CD4-positive, CD25-positive, alpha-beta regulatory T cell (primary cell): ENCODE results near the gene PPARD. TPM values are rescaled to one million over a fixed set of nuclear protein-coding genes. Genes with fewer than 3 reads are reported as not detected.

ENCODE experiments used
- ATAC-seq, 2 donors: fragments of 150-1000 bp; cut with Tn5 transposase; one replicate each; pipeline ENCODE4 v1.10.0; 2021; ENCODE audit warnings: low read depth in 2 of 2, moderate number of reproducible peaks in 2 of 2, moderate library complexity in 1 of 2
- DNase-seq, 3 donors: peaks; one replicate each; pipeline versions ENCODE4 v3.0.0 to v3.0.0-alpha.2; 2012 to 2022; ENCODE audit warnings: mixed read lengths in 1 of 3
- H3K27ac ChIP-seq: one replicate; pipeline ENCODE4 v1.7.0; 2013; ENCODE audit warnings: mild to moderate bottlenecking, low read length; ENCODE audit not compliant: insufficient read depth, poor library complexity, severe bottlenecking
- H3K27me3 ChIP-seq: one replicate; pipeline ENCODE4 v1.7.0; 2013; ENCODE audit warnings: low read length; ENCODE audit not compliant: control insufficient read depth, insufficient read depth
- H3K36me3 ChIP-seq: one replicate; pipeline ENCODE4 v1.7.0; 2013; ENCODE audit warnings: mild to moderate bottlenecking, low read length, moderate library complexity; ENCODE audit not compliant: control insufficient read depth, insufficient read depth
- H3K4me1 ChIP-seq: 2 replicates; pipeline ENCODE4 v1.7.0; 2013; ENCODE audit warnings: mild to moderate bottlenecking, low read length; ENCODE audit not compliant: insufficient read depth, control insufficient read depth, poor library complexity, severe bottlenecking
- H3K4me3 ChIP-seq: one replicate; pipeline ENCODE4 v1.7.0; 2013; ENCODE audit warnings: low read depth, mild to moderate bottlenecking, low read length, moderate library complexity
- H3K9me3 ChIP-seq, 2 experiments: 1 replicate in 1 of 2; 2 replicates in 1 of 2; pipeline ENCODE4 v1.7.0; 2013; ENCODE audit warnings: low read length in 2 of 2, mild to moderate bottlenecking in 1 of 2, moderate library complexity in 1 of 2; ENCODE audit not compliant: control insufficient read depth in 2 of 2
- H3K27ac Mint-ChIP-seq, 3 donors: one replicate each; pipeline ENCODE4 v1.8.0; 2020 to 2022; ENCODE audit warnings: mild to moderate bottlenecking in 3 of 3, mixed read lengths in 3 of 3, moderate library complexity in 2 of 3
- H3K27me3 Mint-ChIP-seq: one replicate; pipeline ENCODE4 v1.8.0; 2022; ENCODE audit warnings: mild to moderate bottlenecking, mixed read lengths
- H3K36me3 Mint-ChIP-seq: one replicate; pipeline ENCODE4 v1.8.0; 2020; ENCODE audit warnings: mixed read lengths
- H3K4me1 Mint-ChIP-seq, 4 donors: one replicate each; pipeline ENCODE4 v1.8.0; 2020 to 2022; ENCODE audit warnings: mixed read lengths in 4 of 4, mild to moderate bottlenecking in 1 of 4
- H3K4me3 Mint-ChIP-seq, 4 donors: one replicate each; pipeline ENCODE4 v1.8.0; 2020 to 2022; ENCODE audit warnings: mild to moderate bottlenecking in 4 of 4, mixed read lengths in 4 of 4, moderate library complexity in 3 of 4
- H3K9me3 Mint-ChIP-seq, 7 donors: one replicate each; pipeline ENCODE4 v1.8.0; 2020 to 2022; ENCODE audit warnings: mixed read lengths in 7 of 7, mild to moderate bottlenecking in 3 of 7, moderate library complexity in 2 of 7
- polyA plus RNA-seq, 4 donors: library from polyadenylated mRNA; unstranded; fragments of 300-500 nt; fragmentation: Illumina TruSeq; gene quantifications; one replicate each; pipeline ENCODE4 v1.2.3, GENCODE V29; 2021
- total RNA-seq: library from RNA; stranded (reverse); gene quantifications from one replicate; pipeline ENCODE4 v1.2.3, GENCODE V29; 2022

The PPARD gene
- total and polyA plus RNA-seq, 5 donors from 2014 or later = 3.8 to 37.3 (median 5.9) TPM

DNA sequence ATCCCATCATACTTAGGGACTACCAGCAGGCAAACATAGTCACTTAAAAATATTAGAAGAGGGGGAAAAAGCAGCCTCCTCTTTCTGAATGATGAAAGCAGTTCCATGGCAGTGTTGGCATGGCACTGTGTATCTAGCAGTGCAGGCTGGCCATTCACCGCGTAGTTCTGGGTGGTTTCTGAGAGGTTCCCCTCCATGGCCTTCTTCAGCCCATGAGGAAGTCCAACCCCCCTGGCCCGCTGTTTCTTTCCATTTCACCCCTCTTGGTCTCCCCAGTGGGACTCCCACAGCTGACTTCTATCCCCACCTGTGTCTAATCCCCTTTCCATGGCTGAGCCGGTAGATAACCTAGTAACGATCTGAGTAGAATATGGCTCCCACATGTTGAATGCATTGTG lies 17.0 kb downstream of the PPARD start:
- Mint-ChIP-seq H3K4me3 (no peak overlapping the region), H3K4me1 (peaks cover 27 to 62% (median 41%) of the 10 kb centered on the region in 4 donors), H3K36me3 (peaks cover 37% of the 10 kb centered on the region), H3K27me3 (no peaks in the 10 kb centered on the region), H3K9me3 (no peaks in the 10 kb centered on the region), H3K27ac (peak overlapping the region in 2 of 3 donors; percentile 52 to 69)
- Histone ChIP-seq H3K9me3 (no peaks in the 10 kb centered on the region), H3K4me3 (no peak overlapping the region), H3K4me1 (no peaks in the 10 kb centered on the region), H3K27ac (no peak overlapping the region), H3K27me3 (no peaks in the 10 kb centered on the region), H3K36me3 (peaks cover 33% of the 10 kb centered on the region)
- DNase-seq (no peak), ATAC-seq (no peak)

DNA sequence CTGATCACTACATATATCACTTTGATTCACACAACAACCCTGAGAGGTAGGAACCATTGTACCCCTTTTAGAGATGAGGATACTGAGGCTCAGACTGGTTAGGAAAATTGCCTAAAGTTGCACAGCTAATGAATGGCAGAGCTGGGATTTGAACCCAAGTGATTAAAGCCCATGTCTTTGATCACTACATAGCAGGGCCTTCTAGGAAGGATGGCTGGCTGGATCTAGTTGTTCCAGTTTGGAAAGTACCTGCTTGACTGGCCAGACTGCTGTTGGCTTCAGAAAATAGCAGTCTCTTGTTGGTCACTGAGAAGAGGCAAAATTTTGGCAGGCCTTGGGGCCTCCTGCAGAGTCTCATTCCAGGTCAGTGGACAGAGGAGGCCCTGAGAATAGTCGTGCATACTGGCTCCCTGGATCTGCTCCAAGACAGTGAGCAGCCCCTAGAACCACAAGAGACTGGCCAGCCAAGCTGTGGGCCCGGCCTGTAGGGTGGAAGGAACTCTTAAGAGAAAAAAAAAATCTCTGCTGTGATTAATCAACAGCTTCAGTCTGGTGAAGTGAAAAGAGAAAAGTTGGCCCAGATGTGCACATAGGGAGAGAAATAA lies 17.5 kb downstream of the PPARD start:
- ATAC-seq = no peak

DNA sequence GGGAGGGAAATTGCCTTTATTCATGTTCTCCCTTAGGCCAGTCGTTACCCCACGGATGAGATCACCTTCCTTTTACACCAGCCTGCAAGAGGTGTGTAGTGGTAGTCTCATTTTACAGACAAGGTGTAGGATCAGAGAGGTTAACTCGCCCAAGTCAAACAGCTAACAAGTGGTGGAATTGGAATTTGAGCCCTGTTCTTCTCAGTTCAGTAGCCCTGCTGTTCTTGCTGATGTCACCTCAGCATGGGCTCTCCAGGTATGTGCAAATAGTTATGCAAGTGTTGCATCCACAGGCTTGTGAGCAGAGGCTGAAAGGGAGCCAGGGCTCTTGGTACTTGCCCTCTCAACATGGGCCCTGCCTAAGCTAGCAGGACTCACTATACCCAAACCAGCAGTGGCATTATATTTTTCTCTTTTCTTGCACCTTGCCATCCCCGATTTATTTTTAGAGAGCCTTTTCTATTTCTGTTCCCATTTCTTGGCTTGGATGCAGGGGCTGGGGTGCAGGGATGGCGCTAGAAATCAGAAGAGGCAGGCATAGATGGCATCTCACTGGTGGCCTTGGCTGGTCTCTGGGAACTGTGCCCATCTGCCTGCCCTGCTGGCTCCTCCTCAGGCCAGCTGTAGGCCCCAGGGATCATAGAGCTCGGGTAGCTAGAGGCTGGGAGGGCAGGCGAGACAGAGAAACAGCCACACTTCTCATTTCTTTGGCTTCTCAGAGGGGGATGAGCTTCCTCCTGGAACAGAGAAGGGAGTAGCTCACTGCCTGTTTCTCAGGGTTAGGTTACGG lies 18.2 kb downstream of the PPARD start:
- no peak overlapping the region for H3K4me3 Mint-ChIP-seq
- H3K27ac Mint-ChIP-seq = peak overlapping the region; percentile 51 to 84 (median 76)

More for the DNA sequence above, 17.5 kb downstream of the PPARD start:
- Histone ChIP-seq H3K27me3 (no peaks in the 10 kb centered on the region), H3K4me1 (no peaks in the 10 kb centered on the region), H3K4me3 (no peak overlapping the region), H3K27ac (no peak overlapping the region), H3K9me3 (no peaks in the 10 kb centered on the region), H3K36me3 (peaks cover 29% of the 10 kb centered on the region)
- H3K9me3 Mint-ChIP-seq = no peaks in the 10 kb centered on the region
- peaks cover 33% of the 10 kb centered on the region for H3K36me3 Mint-ChIP-seq
- H3K4me3 Mint-ChIP-seq = no peak overlapping the region
- peaks cover 27 to 62% (median 41%) of the 10 kb centered on the region in 4 donors for H3K4me1 Mint-ChIP-seq
- H3K27me3 Mint-ChIP-seq = no peaks in the 10 kb centered on the region
- H3K27ac Mint-ChIP-seq = peak overlapping the region; percentile 51 to 84 (median 61)
- no peak for DNase-seq

DNA sequence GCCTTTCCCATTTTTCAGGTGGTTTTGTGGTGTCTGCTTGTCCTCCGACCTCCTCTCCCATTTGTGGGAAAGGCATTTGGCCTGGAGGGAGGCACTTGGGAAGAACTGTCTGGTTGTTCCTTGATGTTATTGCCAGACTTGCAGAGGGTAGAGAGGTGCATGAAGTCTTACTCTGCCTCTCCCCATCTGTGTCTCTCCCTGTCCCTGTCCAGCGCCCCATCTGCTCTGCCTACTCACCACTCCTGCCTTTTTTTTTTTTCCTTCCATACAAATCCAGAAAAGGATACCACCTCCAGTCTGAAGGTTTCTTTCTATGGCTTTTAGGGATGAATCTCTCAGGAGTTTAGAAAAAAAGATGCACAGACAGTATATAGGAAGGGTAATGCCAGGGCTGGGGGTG lies 19.8 kb downstream of the PPARD start:
- peaks cover 15 to 64% (median 46%) of the 10 kb centered on the region in 4 donors for H3K4me1 Mint-ChIP-seq
- H3K9me3 ChIP-seq = no peaks in the 10 kb centered on the region
- no peak overlapping the region for H3K27ac ChIP-seq
- H3K4me3 ChIP-seq = no peak overlapping the region
- no peaks in the 10 kb centered on the region for H3K9me3 Mint-ChIP-seq
- DNase-seq = no peak
- H3K27me3 ChIP-seq = no peaks in the 10 kb centered on the region
- peaks cover 24% of the 10 kb centered on the region for H3K36me3 Mint-ChIP-seq
- H3K4me1 ChIP-seq = no peaks in the 10 kb centered on the region
- H3K4me3 Mint-ChIP-seq = no peak overlapping the region
- ATAC-seq = no peak
- peak overlapping the region; percentile 21 to 94 (median 86) for H3K27ac Mint-ChIP-seq
- peaks cover 13% of the 10 kb centered on the region for H3K36me3 ChIP-seq
- H3K27me3 Mint-ChIP-seq = no peaks in the 10 kb centered on the region

More for the DNA sequence above, 18.2 kb downstream of the PPARD start:
- H3K36me3 ChIP-seq = peaks cover 27% of the 10 kb centered on the region
- no peak for DNase-seq
- H3K27ac ChIP-seq = no peak overlapping the region
- H3K9me3 Mint-ChIP-seq = no peaks in the 10 kb centered on the region
- no peak for ATAC-seq
- no peak overlapping the region for H3K4me3 ChIP-seq
- no peaks in the 10 kb centered on the region for H3K27me3 Mint-ChIP-seq
- no peaks in the 10 kb centered on the region for H3K27me3 ChIP-seq
- H3K4me1 Mint-ChIP-seq = peaks cover 27 to 63% (median 40%) of the 10 kb centered on the region in 4 donors
- H3K4me1 ChIP-seq = no peaks in the 10 kb centered on the region
- H3K36me3 Mint-ChIP-seq = peaks cover 33% of the 10 kb centered on the region
- H3K9me3 ChIP-seq = no peaks in the 10 kb centered on the region

DNA sequence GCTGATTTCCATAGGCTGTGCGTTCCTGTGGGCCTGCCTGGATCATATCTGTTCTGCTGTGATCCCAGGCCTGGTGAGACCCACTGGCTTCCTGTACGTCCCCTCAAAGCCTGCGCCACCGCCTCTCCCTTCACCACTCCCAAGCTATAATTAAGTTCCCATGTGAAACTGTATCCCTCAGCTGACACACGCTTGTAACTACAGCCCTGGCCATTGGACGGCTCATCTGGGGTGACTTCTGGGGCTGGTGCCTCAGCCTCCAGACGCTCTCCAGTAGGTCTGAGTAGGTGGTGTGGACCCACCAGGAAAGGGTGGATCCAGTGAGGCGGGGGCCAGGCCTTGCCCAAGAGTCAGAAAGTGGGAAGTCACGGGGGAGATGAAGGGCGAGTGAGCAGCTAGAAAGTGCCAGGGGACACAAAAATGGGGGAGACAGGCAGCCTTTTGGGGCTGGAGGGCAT lies 21.0 kb downstream of the PPARD start:
- H3K4me1 Mint-ChIP-seq = peaks cover 9 to 63% (median 41%) of the 10 kb centered on the region in 4 donors
- Histone ChIP-seq H3K4me3 (no peak overlapping the region), H3K9me3 (no peaks in the 10 kb centered on the region), H3K27me3 (no peaks in the 10 kb centered on the region), H3K4me1 (peaks cover 6% of the 10 kb centered on the region), H3K27ac (no peak overlapping the region), H3K36me3 (peaks cover 5% of the 10 kb centered on the region)
- no peak overlapping the region for H3K4me3 Mint-ChIP-seq
- DNase-seq (no peak), ATAC-seq (no peak)
- H3K27me3 Mint-ChIP-seq = no peaks in the 10 kb centered on the region
- H3K36me3 Mint-ChIP-seq = peaks cover 22% of the 10 kb centered on the region
- no peaks in the 10 kb centered on the region for H3K9me3 Mint-ChIP-seq
- peak overlapping the region in 1 of 3 donors; percentile 8 for H3K27ac Mint-ChIP-seq

DNA sequence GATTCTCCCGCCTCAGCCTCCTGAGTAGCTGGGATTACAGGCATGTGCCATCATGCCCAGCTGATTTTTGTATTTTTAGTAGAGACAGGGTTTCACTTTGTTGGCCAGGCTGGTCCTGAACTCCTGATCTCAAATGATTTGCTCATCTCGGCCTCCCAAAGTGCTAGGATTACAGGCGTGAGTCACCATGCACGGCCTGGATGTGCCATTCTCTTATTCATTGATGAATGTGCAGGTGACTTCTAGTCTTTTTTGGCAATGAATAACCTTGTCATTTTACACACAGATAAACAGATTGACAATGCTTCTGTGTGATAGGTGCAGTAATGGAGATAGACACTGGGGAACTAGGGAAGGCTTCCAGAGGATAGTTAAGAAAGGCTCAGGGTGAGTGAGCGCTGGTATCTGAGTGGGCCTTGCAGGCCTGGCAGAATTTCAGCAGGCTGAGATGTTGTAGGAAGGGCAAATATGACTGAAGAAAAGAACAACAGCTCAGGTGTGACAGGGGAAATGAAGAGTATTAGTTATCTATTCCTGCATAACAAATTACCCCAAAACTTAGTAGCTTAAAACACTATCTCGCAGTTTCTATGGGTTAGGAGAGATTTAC lies 23.3 kb downstream of the PPARD start:
- ATAC-seq = no peak
- H3K4me3 Mint-ChIP-seq = peak overlapping the region in 2 of 4 donors; percentile 0 to 87
- no peak for DNase-seq

DNA sequence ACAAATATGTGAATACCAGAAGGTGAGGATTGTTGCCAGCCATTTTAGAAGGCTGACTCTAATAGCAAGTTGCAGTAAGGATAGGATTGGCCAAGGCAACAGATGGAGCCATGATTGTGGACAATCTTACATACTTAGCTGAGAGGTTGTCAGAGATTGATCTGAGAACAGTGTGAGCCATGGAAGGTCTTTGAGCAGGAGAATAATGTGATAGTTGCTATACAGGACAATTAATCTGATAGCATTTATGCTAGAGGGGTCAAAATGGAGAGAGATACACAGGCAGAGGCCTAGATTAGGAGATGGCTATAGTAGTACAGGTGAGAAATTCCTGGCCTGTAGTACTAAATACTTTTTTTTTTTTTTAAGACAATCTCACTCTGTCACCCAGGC lies 23.8 kb downstream of the PPARD start:
- Mint-ChIP-seq H3K9me3 (no peaks in the 10 kb centered on the region), H3K4me1 (peaks cover 8 to 67% (median 51%) of the 10 kb centered on the region in 4 donors), H3K36me3 (peaks cover 16% of the 10 kb centered on the region), H3K4me3 (peak overlapping the region in 1 of 4 donors; percentile 0), H3K27me3 (no peaks in the 10 kb centered on the region), H3K27ac (peak overlapping the region; percentile 18 to 93 (median 44))
- Histone ChIP-seq H3K4me1 (peaks cover 35% of the 10 kb centered on the region), H3K9me3 (no peaks in the 10 kb centered on the region), H3K27me3 (no peaks in the 10 kb centered on the region), H3K4me3 (no peak overlapping the region), H3K36me3 (peaks cover under 1% of the 10 kb centered on the region), H3K27ac (no peak overlapping the region)
- ATAC-seq = no peak
- no peak for DNase-seq

More for the DNA sequence above, 23.3 kb downstream of the PPARD start:
- Mint-ChIP-seq H3K27me3 (no peaks in the 10 kb centered on the region), H3K27ac (peak overlapping the region; percentile 18 to 93 (median 44)), H3K9me3 (no peaks in the 10 kb centered on the region), H3K36me3 (peaks cover 12% of the 10 kb centered on the region), H3K4me1 (peaks cover 7 to 67% (median 48%) of the 10 kb centered on the region in 4 donors)
- peaks cover 30% of the 10 kb centered on the region for H3K4me1 ChIP-seq
- H3K36me3 ChIP-seq = peaks cover 4% of the 10 kb centered on the region
- H3K27ac ChIP-seq = no peak overlapping the region
- no peaks in the 10 kb centered on the region for H3K27me3 ChIP-seq
- H3K9me3 ChIP-seq = no peaks in the 10 kb centered on the region
- no peak overlapping the region for H3K4me3 ChIP-seq
